DND-41 (cell line): Measurements from ENCODE around the gene GAREM2.

Experiments used
- ATAC-seq: fragments of 200-7000 bp; cut with Tn5 transposase; 3 replicates; pipeline ENCODE4 v1.9.1; 2021; ENCODE audit warnings: low read depth; ENCODE audit not compliant: insufficient read depth
- DNase-seq: peaks from one replicate; pipeline ENCODE4 v3.0.0-alpha.2; 2020
- H2AFZ ChIP-seq: 2 replicates; pipeline ENCODE4 v1.6.0; 2012; ENCODE audit warnings: low read depth, low read length
- H3K27ac ChIP-seq: 2 replicates; pipeline ENCODE4 v1.5.1; 2012; ENCODE audit warnings: low read length, inconsistent platforms
- H3K27me3 ChIP-seq: fragments of 200-600 bp; sonication (generic); 2 replicates; pipeline ENCODE4 v1.6.0; 2012; ENCODE audit warnings: low read length, mild to moderate bottlenecking, inconsistent platforms; ENCODE audit not compliant: insufficient read depth, poor library complexity
- H3K36me3 ChIP-seq: 2 replicates; pipeline ENCODE4 v1.5.1; 2012; ENCODE audit warnings: low read length, inconsistent platforms; ENCODE audit not compliant: insufficient read depth
- H3K4me1 ChIP-seq: 2 replicates; pipeline ENCODE4 v1.5.1; 2012; ENCODE audit warnings: mild to moderate bottlenecking, low read length; ENCODE audit not compliant: insufficient read depth
- H3K4me2 ChIP-seq: 2 replicates; pipeline ENCODE4 v1.6.0; 2012; ENCODE audit warnings: mild to moderate bottlenecking, moderate library complexity, low read length, inconsistent platforms; ENCODE audit not compliant: insufficient read depth
- H3K4me3 ChIP-seq, 2 experiments: fragments of 200-600 bp in 1 of 2; shearing (Covaris generic) in 1 of 2; 2 replicates each; pipeline ENCODE4 v1.5.1; 2012 to 2016; ENCODE audit warnings: inconsistent platforms in 2 of 2, low read length in 2 of 2, mild to moderate bottlenecking in 2 of 2, low read depth in 1 of 2, moderate library complexity in 1 of 2
- H3K79me2 ChIP-seq: 2 replicates; pipeline ENCODE4 v1.6.0; 2012; ENCODE audit warnings: low read length, inconsistent platforms; ENCODE audit not compliant: insufficient read depth
- H3K9ac ChIP-seq: 2 replicates; pipeline ENCODE4 v1.6.0; 2012; ENCODE audit warnings: low read depth, mild to moderate bottlenecking, inconsistent platforms, low read length, moderate library complexity
- H3K9me3 ChIP-seq: 2 replicates; pipeline ENCODE4 v1.5.1; 2012; ENCODE audit warnings: low read length, moderate library complexity, mild to moderate bottlenecking, inconsistent platforms; ENCODE audit not compliant: insufficient read depth, severe bottlenecking
- H4K20me1 ChIP-seq: 2 replicates; pipeline ENCODE4 v1.6.0; 2012; ENCODE audit warnings: low read length; ENCODE audit not compliant: insufficient read depth
- EZH2 ChIP-seq: IDR thresholded peaks from 3 replicates; pipeline ENCODE4 v1.6.1; 2012; ENCODE audit warnings: borderline replicate concordance, low read depth, mild to moderate bottlenecking, moderate library complexity, low read length, inconsistent platforms; ENCODE audit not compliant: severe bottlenecking
- TF ChIP-seq, protein P1 (sequence below): IDR thresholded peaks from 2 replicates; pipeline ENCODE4 v1.5.1; 2012; ENCODE audit warnings: borderline replicate concordance, low read length, moderate library complexity, mild to moderate bottlenecking; ENCODE audit not compliant: poor library complexity, severe bottlenecking; ENCODE audit errors: extremely low read depth

The GAREM2 gene

DNA sequence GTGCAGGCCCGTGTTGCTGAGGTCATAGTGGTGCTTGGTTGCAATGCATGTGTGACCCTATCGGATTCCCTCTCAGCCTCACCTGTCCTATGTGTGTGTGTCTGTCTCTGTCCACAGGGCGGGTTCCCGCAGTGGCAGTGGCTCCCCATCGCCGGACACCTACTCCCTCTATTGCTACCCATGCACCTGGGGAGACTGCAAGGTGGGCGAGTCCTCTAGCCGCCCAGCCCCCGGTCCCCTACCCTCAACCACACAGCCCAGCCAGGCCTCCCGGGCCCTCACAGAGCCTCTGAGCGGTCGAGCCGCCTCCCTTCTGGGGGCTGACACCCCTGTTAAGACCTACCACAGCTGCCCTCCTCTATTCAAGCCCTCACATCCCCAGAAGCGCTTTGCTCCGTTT lies 14.2 kb downstream of the GAREM2 start:
- Histone ChIP-seq H3K9me3 (no peaks in the 10 kb centered on the region), H2AFZ (no peak overlapping the region), H3K79me2 (no peaks in the 10 kb centered on the region), H3K27ac (no peak overlapping the region), H3K4me2 (no peak overlapping the region), H3K4me3 (no peak overlapping the region), H3K4me1 (no peaks in the 10 kb centered on the region), H3K27me3 (no peaks in the 10 kb centered on the region), H3K36me3 (peaks cover 19% of the 10 kb centered on the region), H4K20me1 (no peaks in the 10 kb centered on the region; the same call in 1 of the 2 replicates), H3K9ac (no peak overlapping the region)
- DNase-seq (no peak), ATAC-seq (no peak)
- TF ChIP-seq, protein P1, sequence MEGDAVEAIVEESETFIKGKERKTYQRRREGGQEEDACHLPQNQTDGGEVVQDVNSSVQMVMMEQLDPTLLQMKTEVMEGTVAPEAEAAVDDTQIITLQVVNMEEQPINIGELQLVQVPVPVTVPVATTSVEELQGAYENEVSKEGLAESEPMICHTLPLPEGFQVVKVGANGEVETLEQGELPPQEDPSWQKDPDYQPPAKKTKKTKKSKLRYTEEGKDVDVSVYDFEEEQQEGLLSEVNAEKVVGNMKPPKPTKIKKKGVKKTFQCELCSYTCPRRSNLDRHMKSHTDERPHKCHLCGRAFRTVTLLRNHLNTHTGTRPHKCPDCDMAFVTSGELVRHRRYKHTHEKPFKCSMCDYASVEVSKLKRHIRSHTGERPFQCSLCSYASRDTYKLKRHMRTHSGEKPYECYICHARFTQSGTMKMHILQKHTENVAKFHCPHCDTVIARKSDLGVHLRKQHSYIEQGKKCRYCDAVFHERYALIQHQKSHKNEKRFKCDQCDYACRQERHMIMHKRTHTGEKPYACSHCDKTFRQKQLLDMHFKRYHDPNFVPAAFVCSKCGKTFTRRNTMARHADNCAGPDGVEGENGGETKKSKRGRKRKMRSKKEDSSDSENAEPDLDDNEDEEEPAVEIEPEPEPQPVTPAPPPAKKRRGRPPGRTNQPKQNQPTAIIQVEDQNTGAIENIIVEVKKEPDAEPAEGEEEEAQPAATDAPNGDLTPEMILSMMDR = no peak
- no peak for TF ChIP-seq EZH2

GRCh38 chr2:26187537-26188104 lies 14.7 kb downstream of the GAREM2 start:
- Histone ChIP-seq H3K9ac (no peak overlapping the region), H3K27ac (no peak overlapping the region), H4K20me1 (no peaks in the 10 kb centered on the region; the same call in 1 of the 2 replicates), H3K4me3 (no peak overlapping the region), H3K27me3 (no peaks in the 10 kb centered on the region), H3K4me1 (no peaks in the 10 kb centered on the region), H2AFZ (no peak overlapping the region), H3K9me3 (no peaks in the 10 kb centered on the region), H3K4me2 (no peak overlapping the region), H3K36me3 (peaks cover 23% of the 10 kb centered on the region), H3K79me2 (no peaks in the 10 kb centered on the region)
- TF ChIP-seq, protein P1 = no peak
- no peak for TF ChIP-seq EZH2
- ATAC-seq (no peak), DNase-seq (no peak)

GRCh38 chr2:26189123-26189522 lies 16.2 kb downstream of the GAREM2 start:
- no peak for TF ChIP-seq EZH2
- TF ChIP-seq, protein P1 = no peak

More at GRCh38 chr2:26189123-26189522, 16.2 kb downstream of the GAREM2 start:
- H4K20me1 ChIP-seq = no peaks in the 10 kb centered on the region; the same call in 1 of the 2 replicates
- H3K4me3 ChIP-seq = no peak overlapping the region
- no peak overlapping the region for H2AFZ ChIP-seq
- no peak overlapping the region for H3K4me2 ChIP-seq
- no peaks in the 10 kb centered on the region for H3K27me3 ChIP-seq
- DNase-seq (no peak), ATAC-seq (no peak)
- H3K79me2 ChIP-seq = no peaks in the 10 kb centered on the region
- H3K9ac ChIP-seq = no peak overlapping the region
- no peaks in the 10 kb centered on the region for H3K4me1 ChIP-seq
- H3K27ac ChIP-seq = no peak overlapping the region
- no peaks in the 10 kb centered on the region for H3K9me3 ChIP-seq
- H3K36me3 ChIP-seq = peaks cover 38% of the 10 kb centered on the region
